ENCODE measurements around the gene GZMA. TPM values are rescaled to one million over a fixed set of nuclear protein-coding genes. Genes with fewer than 3 reads are reported as not detected.
"Not testable (repeated sequence)": the region's sequence is repeated elsewhere in the genome, so short reads cannot be mapped to it uniquely, and the experiment has no call there.

The GZMA gene
- total RNA-seq: not detected

DNA sequence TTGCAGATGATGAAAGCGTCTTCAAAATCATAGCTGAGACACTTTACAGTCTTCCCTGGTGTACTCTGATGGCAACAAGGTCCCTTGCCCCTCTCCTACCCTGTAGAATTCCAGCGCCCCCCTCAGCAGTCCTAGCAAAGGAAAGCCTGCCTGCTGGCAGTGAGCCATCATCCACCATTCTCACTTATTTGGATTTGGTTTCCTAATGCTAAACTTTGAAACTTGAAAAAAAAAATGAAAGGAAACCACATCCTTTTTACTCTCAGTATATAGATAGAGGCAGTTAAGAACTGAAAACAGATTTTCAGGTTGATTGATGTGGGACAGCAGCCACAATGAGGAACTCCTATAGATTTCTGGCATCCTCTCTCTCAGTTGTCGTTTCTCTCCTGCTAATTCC lies at the start of gene GZMA:
Gene GZMA (plus strand): TSS at position 299 of the 400 bp plus-strand sequence. CDS start 37 bp downstream, at position 336.
- peak in 1 of 3 donors; percentile 76 for DNase-seq (ENCODE audit: low read depth in 2 of 3, low spot score in 2 of 3)

DNA sequence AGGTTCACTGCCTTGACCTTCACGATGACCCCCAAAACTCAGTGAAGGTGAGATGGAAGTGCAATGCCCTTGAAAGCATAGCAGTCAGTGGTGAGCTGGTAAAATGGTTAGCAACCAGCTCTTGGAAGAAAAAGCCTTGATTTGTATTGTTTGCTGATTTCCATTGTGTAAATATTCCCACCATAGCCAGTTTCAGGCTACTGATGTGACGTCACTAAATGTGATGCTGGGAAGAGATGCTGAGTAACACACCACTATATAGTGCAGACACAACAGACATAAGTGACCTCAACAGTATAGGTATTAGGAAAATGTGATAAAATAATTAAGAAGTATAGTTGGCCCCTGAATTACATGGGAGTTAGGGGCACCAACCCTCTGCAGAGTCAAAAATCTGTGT lies 47.3 kb upstream of the GZMA start:
- no peak for DNase-seq (ENCODE audit: low read depth in 2 of 3, low spot score in 2 of 3)

DNA sequence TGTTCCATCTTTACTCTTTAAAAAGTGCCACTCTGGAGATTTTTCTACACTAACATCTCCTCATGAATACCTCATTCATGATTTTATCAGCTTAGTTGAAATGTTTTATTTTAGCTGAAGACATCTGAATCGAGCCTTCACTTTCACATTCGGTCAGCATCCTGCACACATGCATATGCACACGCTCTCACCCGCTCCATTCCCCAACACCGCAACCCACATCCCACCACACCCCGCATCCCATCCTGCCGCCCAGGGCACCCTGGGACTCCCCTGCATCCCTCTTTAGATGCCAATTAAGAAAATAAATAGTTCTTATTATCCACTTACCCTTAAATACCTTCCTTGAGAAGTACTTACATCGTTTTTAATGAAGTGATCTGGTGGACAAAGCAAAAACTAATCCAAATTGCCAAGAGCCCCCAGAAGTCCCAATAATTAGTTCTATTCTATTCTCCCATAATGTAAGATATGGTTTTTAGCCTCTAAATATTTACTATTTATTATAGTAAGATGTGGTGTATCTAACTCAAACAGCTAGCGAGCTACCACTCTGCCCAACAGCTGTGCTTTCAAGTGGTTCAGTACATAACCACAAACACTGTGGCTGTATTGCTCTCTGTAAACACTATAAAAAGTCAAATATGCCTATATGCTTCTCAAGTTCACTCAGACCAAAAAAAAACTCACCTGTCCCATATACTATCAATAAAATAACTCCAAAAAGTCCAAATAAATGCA lies 40.2 kb upstream of the GZMA start:
- peak in 1 of 3 donors; percentile 32 for DNase-seq (ENCODE audit: low read depth in 2 of 3, low spot score in 2 of 3)

DNA sequence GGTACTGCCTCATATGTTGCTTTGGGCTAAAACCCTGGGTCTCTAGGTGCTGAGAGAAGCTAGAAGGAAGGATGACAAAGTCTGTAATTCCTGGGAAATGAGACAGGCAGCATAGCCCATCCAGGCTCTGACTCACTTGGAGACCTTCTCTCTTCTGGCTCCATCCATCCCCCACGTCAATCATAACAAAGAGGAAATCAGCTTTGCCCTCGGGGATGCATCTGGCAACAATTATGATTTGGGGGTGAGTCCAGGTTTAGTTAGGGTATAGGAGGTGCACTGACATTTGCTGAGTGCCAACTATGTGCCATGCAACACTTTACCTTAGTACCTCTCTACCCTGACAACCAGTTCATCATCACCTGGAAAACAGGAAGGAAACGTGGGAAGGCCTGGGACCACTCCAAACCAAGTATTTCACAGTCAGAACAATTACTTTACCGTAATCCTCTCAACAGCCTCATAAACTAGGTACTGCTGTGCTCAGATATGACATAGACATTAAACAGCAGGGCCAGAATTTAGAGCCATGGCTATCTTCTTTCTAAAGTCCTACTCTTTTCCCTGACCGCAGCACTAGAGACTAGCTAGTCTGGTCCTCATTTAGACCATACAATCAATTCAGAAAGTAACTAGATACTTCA lies 39.1 kb upstream of the GZMA start:
- DNase-seq (ENCODE audit: low read depth in 2 of 3, low spot score in 2 of 3): peak in 1 of 3 donors; percentile 54

DNA sequence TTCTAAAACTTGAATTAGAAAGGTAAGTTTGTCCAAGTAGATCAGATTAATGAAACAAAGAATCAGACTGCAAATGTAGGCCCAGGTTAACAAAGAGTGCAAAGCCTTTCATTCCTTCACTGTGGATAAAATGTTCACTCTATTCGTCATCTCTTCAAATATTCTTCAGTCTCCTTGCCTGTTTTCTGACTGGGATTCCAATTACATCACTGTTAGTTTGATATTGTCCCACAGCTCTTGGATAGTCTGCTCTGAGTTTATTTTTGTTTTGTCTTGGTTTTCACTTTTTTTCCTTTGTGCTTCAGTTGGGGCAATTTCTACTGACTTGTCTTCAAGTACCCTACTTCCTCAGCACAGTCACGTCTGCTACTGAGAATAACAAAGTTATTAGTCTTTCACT lies 38.5 kb upstream of the GZMA start:
- DNase-seq (ENCODE audit: low read depth in 2 of 3, low spot score in 2 of 3): no peak

DNA sequence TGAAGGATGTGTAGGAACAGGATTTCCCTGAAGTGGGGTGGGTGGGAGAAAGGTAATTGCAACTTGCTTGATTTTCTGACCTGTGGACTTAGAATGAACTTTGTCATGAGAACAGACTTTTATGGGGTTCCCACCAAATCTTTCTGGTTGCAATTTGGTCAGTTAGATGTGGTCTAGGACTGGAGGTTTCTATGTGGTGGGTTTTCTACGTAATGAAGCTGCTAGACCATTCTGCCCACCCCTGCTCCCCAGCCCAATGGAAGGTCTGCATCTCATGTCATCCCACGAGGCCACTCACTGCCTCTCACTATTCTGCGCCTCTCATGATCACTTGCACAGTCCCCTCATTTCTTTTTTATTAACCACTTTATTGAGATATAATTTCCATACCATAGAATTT lies 37.9 kb upstream of the GZMA start:
- no peak for DNase-seq (ENCODE audit: low read depth in 2 of 3, low spot score in 2 of 3)

DNA sequence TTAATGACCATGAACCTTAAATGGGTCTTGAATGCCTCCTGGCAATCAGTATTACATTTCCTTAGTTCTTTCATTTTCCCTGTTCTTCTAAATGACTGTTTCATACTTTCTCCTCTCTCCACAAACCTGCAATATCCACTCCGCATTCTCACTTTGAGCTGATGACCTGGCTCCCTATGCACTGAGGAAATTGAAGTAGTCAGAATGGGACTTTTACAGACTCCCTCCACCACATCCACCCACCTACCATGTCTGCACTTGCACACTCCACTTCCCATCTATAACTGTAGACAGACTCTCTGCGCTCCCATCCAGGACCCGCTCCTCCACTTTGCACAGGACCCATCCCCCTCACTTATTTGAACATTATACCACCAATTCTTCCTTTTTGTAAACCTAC lies 36.2 kb upstream of the GZMA start:
- no peak for DNase-seq (ENCODE audit: low read depth in 2 of 3, low spot score in 2 of 3)

DNA sequence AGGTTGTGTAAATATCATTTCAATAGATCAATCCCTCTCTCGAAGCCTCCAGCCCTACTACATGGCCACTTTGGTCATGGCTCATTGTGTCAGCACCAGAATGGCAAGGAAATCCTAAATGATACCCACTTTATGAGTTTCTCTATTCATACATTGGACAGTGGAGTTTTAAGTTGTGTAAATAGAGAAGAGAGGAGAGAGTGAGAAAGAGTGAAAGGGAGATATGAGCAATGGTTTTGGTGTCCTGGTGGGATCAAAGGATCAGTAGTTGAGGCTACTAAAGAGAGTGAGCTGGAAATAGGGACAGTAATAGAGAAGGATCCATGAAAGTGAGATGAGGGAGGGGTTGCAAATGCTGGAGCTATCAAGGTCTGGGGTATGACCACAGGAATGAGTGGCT lies 31.5 kb upstream of the GZMA start:
- no peak for DNase-seq (ENCODE audit: low read depth in 2 of 3, low spot score in 2 of 3)

DNA sequence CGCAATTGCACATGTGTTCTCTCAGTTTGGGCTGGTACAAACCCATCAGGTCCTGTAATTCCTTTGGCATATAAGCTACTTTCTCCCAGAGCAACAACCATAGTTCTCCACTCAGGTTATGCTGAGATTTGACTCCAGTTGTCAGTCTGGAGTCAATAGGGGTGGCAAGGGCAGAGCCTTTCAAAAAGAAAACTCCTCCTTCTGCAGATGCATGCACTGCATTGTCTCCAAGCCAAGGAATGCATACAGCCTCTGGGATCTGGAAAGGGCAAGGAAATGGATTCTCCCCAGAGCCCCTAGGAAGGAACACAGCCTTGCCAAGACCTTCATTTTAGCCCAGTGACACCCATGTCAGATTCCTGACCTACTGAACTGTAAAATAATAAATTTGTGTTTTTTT lies 31.0 kb upstream of the GZMA start:
- no peak for DNase-seq (ENCODE audit: low read depth in 2 of 3, low spot score in 2 of 3)

DNA sequence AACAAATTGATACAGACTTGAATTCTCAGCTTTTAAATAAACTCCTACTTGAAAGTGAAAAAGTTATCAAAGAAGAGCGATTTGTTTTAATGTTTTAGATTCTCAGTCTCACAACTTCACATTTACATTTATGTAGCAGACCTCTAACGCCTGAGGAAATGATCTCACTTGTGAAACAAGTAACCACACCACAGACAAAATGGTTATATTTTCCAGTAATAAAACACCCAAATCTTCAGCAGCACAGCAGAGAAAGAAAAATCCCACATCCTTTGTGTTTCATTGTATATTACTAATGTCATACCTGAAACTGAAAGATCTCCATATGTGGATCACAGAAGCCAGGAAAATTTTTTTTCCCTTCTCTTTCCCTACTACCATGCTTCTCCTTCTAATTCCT lies 29.8 kb upstream of the GZMA start:
- peak in 2 of 3 donors; percentile 24 to 65 for DNase-seq (ENCODE audit: low read depth in 2 of 3, low spot score in 2 of 3)

DNA sequence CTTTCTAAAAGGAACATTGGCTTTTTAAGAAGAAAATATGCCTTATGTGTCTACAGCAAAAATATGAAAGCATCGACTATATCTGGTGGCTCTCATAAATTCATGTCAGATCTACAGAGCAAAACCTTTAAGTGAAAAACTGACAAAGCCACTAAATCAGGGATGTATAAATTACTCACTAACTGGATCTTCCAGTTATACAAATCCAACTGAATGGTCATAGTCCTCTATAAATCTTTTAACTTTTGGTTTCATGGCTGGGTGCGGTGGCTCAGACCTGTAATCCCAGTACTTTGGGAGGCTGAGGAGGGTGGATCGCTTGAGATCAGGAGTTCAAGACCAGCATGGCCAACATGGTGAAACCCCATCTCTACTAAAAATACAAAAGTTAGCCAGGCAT lies 29.2 kb upstream of the GZMA start:
- DNase-seq (ENCODE audit: low read depth in 2 of 3, low spot score in 2 of 3): no peak

DNA sequence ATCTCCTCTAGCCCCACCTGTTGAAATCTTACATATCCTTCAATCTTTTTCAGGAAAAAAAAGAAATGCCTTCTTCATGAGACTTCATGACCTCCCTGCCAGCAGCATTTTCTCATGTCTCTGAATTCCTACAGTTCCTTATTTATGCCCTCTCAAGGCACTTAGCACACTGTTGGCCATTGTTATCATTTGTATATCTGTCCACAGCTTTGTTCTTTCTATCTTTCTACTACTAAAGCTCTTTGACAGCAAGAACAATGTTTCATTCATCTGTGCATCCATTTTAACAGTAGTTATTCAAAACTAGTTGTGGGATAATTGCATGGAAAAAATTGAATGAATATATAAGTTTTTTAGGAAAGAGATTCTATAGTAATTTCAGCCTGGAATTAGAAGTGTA lies 20.9 kb upstream of the GZMA start:
- no peak for DNase-seq (ENCODE audit: low read depth in 2 of 3, low spot score in 2 of 3)

DNA sequence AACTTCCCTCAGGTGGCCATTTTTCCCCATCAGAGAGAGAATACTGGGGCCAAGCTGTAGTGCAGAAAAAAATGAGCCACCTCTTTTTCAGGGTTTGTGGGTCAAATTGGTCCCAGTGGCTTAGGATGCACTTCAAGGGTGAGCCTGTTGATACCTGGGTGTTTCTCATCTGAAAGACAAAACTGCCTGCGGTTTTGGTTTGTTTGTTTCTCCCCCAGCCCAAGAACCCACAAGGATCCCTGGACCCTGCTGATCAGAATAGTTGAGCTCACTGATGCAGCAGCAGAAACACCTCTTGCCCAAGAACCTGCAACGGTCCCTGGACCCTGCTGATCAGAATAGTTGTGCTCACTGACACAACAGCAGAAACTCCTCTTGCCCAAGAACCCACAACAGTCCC lies 13.1 kb upstream of the GZMA start:
- not testable (repeated sequence) for DNase-seq (ENCODE audit: low read depth in 2 of 3, low spot score in 2 of 3)

DNA sequence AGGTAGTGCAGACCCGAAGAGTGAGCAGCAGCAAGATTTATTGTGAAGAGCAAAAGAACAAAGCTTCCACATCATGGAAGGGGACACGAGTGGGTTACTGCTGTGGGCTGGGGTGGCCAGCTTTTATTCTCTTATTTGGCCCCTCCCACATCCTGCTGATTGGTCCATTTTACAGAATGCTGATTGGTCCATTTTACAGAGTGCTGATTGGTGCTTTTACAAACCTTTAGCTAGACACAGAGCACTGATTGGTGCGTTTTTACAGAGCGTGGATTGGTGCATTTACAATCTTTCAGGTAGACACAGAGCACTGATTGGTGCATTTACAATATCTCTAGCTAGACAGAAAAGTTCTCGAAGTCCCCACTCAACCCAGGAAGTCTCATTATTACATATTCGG lies 11.4 kb upstream of the GZMA start:
- not testable (repeated sequence) for DNase-seq (ENCODE audit: low read depth in 2 of 3, low spot score in 2 of 3)

DNA sequence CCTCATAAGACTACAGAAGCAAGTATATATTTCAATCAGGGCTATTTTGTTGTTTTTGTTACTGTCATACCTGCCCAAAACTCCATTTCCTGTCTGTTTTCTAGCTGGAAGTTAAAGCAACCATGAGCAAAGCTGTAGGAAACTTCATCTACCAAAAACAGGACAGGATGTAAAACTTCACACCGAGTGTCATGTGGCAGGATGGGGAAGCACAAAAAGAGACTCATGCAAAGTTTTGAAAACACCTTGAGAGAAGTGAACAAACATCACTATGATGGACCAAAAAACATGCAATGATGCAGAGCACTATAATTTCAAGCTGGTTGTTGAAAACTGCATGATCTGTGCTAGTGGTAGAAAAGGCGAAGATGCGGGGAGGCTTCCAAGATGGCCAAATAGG lies 6.3 kb upstream of the GZMA start:
- DNase-seq (ENCODE audit: low read depth in 2 of 3, low spot score in 2 of 3): no peak

DNA sequence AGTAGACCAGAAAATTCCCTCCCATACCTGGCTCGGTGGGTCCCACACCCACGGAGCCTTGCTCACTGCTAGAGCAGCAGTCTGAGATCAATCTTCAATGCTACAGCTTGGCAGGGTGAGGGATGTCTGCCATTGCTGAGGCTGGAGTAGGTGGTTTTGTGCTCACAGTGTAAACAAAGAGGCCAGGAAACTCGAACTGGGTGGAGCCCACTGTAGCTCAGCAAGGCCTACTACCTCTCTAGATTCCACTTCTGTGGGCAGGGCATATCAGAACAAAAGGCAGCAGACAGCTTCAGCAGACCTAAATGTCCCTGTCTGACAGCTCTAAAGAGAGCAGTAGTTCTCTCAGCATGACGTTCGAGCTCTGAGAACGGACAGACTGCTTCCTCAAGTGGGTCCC lies 5.6 kb upstream of the GZMA start:
- no peak for DNase-seq (ENCODE audit: low read depth in 2 of 3, low spot score in 2 of 3)

DNA sequence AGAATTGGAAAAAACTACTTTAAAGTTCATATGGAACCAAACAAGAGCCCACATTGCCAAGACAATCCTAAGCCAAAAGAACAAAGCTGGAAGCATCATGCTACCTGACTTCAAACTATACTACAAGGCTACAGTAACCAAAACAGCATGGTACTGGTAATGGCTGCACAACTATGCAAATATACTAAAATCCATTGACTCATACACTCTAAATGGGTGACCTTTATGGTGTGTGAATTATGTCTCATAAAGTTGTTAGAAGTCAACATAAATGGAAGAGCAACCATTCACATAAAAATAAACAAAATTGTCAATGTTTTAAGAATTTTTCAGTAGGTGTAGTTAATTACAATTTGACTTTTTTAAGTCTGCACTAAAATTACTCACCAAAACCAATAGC lies 1.3 kb upstream of the GZMA start:
- not testable (repeated sequence) for DNase-seq (ENCODE audit: low read depth in 2 of 3, low spot score in 2 of 3)

DNA sequence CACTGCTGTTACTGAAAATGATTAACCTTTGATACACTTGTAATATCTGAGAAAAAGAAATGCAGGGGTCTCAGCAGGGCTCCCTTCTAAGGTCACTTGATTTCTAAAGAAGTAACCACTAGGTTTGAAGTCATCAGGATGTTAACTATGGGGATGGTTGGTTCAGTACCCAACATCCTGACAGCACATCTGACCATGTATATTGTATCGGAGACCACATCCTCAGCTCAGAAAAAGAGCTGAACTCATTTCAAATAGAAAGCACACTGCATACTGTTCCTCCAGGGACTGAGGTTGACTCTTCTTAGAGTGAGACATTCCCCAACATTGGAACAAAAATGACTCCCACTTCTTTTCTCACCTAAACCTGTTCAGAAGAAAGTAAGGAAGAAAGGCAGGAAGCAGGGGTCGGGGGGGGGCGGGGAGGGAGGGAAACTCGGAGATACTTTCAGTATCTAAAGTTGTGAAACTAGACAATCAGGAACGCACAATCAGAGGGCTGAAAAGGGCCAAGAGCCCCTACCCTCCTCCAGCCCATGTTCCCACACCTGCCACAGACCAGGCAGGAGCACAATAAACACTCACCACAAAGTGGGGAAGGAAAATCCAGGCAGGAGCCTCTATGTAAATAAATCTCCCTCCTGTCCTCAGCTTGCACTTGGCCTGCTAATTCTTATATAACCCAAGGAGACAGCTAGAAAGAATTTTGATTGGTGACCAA lies 730 bp upstream of the GZMA start:
- peak in 1 of 3 donors; percentile 35 for DNase-seq (ENCODE audit: low read depth in 2 of 3, low spot score in 2 of 3)

DNA sequence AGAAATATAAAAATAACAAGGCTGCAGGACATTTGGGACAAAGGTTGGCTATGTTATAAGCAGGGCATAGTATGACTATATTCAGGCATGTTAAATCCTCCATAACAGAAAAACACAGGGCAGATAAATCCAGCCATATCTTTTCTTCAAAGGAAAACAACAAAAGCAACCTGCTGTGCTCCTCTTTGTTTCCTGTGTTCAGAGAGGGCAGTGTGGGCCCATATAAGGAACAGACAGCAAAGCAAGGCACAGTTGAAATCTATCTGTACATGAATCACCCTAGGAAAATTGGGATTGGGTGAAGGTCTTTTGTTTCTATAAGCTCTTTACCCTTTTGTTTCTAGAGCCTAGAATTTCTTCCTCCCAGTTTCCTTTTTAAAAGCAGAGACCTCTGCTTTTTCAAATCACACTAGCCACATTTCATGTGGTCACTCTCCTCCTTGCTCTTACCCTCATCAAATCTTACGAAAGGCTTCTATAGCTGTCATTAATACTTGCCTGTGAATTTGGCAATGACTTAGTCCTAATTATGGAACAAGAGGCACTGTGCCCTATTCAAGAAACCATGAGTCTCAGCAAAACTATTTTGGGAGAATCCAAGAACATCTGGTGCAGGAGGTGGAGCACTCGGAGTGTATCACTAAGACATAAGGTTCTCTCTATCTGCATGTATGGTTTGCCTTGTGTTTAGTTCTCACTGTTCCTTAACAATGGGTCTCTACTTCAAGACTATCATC lies 1.8 kb downstream of the GZMA start:
- DNase-seq (ENCODE audit: low read depth in 2 of 3, low spot score in 2 of 3): no peak

DNA sequence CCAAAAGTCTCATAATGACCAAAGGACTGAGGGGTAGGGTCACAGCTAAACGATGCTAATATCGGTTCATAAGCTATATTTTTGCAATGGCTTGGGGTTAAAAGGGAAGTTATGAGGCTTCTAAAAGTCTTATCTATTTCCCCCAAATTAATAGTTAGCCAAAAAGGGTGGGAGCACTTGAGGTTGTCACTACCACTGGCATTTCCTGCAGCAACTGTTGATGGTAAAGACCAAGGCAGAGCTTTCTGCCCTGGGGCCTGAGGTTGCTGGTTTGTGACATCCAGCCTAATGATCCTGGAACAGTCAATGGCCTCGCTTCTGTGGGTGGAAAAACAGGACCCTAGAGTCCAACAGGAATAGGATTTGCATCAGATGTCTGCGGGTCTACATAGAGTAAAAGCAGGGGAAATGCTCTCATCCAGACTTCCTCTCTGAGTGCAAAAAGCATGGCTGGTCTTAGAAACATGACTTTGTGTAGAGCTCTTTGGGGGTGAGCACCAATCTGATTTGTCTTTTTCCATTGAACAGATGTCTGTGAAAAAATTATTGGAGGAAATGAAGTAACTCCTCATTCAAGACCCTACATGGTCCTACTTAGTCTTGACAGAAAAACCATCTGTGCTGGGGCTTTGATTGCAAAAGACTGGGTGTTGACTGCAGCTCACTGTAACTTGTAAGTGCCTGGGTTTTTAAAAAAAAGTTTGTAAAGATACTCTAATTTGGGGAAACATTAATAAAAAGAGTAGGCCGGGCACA lies 2.7 kb downstream of the GZMA start:
- peak in 1 of 3 donors; percentile 48 for DNase-seq (ENCODE audit: low read depth in 2 of 3, low spot score in 2 of 3)
